CD1c-positive myeloid dendritic cell (primary cell): ENCODE measurements around the gene CBFB.

ENCODE experiments used
- DNase-seq: peaks from one replicate; pipeline ENCODE4 v3.0.0-alpha.2; 2016; ENCODE audit errors: extremely low spot score

Gene CBFB

GRCh38 chr16:67016681-67017420 is 12.1 kb upstream of the CBFB start:
- DNase-seq, result no peak

GRCh38 chr16:67017421-67017750 is 11.6 kb upstream of the CBFB start:
- no peak for DNase-seq

DNA sequence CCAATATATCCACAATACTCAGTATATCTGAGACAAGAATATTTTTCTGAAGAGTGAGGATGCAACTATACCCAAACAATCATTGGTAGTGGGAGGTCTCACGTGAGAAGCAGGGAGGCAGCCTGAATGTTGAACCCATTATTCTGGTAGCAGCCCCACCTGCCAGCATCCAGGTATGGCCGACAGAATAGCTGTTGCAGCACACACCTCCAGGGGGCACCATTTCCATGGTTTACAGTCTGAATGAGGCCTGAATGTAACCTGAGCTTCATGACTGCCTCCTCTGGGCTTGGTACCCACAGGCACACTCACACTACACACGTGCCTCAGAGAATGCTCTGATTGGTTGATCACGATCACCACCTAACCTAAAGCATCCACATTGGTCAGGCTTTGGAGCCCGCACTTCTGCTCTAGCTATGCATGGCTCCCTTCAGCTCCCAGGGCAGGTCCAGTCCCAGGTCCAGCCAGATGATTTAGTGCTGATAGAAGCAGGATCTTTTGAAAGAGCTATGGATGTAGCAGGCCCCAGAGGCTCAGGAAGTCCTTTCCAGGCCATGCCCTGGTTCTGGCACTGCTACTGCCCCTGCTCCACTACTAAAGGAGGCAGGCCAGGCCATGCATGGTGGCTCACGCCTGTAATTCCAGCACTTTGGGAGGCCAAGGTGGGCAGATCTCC is 11.0 kb upstream of the CBFB start:
- DNase-seq, result peak; percentile 84

DNA sequence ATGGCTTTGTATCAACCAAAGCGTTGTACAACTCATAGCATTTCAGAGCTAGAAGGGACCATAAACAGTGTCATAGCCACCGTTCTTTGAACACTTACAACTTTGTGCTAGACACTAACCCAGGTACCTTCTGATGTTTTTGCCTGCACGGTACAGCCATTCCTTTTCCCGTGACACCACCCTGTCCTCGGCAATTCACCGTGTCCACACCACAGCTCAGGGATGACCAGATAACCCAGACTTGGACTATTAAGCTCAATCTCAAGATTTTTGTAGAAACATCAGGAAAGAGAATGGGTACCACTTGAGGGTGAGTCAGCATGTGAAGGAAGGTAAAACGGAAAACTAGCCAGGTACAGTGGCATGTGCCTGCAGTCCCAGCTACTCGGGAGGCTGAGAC is 9.8 kb upstream of the CBFB start:
- DNase-seq, result no peak

DNA sequence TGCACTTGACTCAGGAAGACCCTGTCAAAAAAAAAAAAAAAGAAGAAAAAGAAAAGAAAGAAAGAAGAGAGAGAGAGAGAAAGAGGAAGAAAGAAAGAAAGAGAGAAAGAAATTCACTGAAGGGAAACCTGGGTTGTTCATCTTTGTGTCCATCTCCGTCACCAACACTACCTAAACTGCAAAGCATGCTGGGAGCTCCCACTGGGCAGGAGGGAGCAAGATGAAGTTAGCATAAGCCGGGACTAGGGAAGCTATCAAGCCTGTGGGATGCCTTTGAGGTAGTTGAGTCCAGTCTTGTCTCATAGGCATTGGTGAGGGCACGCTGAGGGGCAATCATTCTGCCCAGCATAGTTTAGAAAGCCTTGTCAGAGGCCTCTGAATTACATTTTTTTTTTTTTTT is 7.6 kb upstream of the CBFB start:
- no peak for DNase-seq

DNA sequence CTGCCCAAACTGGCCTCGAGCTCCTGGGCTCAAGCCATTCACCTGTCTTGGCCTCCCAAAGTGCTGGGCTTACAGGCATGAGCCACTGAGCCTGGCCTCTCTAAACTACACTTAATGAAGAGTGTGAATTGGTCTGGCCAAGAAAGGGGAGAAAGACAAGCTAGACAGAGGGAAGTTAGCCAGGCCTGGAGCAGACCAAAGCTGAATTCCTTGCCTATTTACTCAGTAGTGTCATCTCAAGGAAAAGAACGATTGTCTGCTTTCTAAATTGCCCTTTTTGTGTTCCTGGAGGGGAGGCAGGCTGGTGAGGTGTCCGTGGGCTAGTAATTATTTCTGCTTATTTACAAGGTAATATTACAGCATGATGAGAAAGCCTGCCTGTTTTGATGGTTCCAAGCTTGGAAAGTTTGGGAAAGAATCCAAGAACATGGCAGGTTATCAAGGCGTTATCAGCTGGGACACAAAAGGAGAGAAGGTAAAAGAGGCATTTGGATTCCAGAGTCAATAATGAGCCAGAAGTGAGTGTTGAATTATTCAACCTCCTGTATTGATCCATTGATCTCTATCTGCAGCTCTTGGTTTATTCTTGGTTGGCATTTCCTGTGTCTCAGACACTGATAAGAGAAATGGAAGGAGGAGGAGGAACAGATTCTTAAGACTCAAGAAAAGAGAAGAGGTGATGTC is 6.3 kb upstream of the CBFB start:
- no peak for DNase-seq

DNA sequence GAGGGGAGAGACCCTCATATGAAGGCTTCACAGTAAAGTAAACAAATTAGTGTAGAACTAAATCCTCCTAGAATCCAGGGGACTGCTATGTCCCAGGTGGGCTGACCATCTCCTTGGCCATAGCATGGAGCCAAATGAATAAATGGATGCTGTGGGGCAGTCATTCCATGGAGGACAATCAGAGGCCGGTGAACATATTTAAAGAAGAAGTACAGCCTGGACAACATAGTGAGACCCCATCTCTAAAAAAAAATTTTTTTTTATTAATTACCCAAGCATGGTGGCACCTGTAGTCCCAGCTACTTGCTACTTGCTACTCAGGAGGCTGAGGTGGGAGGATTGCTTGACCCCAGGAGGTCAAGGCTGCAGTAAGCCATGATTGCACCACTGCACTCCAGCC is 5.3 kb upstream of the CBFB start:
- DNase-seq, result no peak

DNA sequence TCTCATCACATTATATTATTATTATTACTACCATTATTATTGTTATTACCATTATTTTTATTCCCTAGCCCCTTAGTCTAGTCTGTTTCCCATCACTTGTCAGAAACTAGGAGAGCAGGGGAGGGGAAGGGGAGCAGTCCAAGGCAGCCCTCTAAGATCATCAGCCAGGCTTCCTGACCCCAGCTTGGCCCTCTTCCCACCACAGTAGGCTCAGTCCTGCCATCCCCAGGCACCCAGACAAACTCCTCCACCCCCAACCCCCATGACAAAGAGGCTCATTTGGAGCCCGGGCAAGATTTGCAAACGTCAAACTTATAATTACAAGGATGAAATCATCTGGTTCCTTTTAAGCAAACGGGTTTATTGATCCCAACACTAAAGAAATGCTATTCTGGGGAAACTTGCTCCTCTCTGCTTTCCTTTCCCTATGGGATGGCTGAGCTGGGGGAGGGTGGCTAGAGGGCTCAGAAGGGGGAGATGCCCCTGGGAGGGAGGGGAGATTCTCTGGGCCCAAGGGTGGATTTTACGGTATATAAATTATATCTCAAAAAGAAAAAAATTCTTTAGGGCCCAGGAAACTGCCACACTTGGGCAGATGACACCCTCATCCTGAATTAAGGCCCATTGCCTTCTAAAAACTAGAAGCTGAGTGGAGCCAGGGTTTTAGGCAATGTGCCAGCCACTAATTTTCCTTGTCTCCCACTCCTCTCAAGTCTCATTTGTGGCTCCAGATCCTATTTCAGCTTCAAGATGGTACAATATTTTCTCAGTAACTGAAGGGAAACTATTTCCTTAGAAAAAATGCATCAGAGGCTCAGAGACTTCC is 4.4 kb upstream of the CBFB start:
- DNase-seq, result no peak

DNA sequence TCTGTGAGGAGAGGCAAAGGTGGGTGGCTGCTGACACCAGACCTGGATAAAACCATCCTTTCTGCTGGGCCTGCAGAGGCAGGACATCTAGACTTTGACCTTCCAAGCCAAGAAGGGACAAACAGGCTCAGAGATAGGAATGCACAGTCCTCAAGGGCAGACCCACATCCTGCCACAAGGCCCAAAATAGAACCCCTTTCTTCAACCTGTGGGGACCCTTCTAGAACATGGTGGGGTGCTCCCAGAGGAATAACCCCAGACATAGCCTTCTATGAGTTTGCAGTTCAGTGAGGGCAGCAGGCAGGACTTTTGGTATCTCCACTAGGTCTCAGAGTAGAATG is 3.8 kb upstream of the CBFB start:
- DNase-seq, result no peak

DNA sequence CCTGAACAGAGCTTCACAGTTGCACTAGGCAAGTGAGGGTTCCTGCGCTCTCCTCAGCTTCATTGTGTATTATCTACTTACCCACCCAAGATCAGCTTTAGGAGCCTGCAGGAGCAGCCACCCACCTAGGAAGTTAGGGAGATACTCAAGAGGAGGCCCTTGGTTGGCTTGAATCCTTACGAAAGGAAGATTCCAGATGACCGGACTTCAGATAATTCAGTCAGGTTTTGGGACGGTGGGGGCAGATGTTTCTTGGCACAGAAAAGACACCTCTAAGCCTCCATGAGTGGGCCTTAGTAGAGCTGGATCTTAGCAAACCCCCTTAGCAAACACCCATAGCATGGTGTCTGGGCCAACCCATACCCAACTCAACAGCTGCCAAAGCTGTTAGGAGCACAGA is 2.4 kb upstream of the CBFB start:
- DNase-seq, result no peak

- DNase-seq, result no peak
Measured at GRCh38 chr16:67027046-67027445, 1.9 kb upstream of the CBFB start.

- DNase-seq, result peak; percentile 8
Measured at GRCh38 chr16:67028167-67028695, 718 bp upstream of the CBFB start.

GRCh38 chr16:67029254-67030096 is 526 bp downstream of the CBFB start:
- peak; percentile 86 for DNase-seq

DNA sequence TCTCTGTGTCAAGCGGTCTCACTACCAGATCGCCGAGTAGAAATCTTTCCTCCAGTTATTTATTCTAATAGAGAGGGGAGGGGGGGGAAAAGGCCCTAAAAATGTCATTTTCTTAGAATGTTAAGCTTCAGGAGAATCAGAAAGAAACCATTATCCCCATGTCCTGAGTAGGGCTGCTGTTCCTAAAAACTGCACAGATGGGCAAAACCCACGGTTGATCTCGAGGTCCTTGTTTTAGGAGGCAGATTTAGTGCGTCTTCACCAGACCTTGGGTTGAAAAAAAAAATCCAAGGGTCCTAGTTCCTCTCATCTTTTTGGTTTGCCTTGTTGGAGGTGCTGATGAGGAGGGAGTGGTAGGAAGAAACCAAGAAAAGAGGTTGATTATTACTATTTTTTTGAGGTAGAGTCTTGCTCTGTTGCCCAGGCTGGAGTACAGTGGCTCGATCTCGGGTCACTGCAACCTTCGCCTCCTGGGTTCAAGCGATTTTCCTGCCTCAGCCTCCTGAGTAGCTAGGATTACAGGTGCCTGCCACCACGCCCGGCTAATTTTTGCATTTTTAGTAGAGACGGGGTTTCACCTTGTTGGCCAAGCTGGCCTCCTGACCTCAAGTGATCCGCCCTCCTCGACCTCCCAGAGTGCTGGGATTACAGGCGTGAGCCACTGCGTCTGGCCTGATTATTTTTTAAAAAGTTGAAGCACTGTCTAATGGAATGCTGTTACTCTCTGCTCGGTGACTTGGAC is 1.4 kb downstream of the CBFB start:
- no peak for DNase-seq

DNA sequence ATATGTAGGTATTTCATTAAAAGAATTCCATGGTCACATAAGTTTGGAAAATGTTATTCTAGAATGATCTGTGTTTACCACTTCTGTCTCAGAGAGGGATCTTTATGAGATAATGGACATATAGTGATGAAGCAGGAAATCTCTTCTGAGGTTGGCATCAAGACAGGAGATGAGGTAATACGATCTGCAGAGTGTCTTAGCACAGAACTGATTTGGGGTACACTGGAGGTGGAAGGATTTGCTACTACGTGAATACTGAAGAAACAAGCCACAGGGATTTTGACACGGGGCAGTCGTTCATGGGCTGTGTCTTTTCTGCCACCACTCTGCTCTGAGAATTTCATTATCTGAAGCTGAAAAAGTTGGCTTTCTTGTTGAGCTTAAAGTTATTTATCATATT is 5.5 kb downstream of the CBFB start:
- DNase-seq, result no peak

- DNase-seq, result no peak
Measured at GRCh38 chr16:67035364-67035763, 6.4 kb downstream of the CBFB start.

- no peak for DNase-seq
Measured at GRCh38 chr16:67036323-67036741, 7.4 kb downstream of the CBFB start.

DNA sequence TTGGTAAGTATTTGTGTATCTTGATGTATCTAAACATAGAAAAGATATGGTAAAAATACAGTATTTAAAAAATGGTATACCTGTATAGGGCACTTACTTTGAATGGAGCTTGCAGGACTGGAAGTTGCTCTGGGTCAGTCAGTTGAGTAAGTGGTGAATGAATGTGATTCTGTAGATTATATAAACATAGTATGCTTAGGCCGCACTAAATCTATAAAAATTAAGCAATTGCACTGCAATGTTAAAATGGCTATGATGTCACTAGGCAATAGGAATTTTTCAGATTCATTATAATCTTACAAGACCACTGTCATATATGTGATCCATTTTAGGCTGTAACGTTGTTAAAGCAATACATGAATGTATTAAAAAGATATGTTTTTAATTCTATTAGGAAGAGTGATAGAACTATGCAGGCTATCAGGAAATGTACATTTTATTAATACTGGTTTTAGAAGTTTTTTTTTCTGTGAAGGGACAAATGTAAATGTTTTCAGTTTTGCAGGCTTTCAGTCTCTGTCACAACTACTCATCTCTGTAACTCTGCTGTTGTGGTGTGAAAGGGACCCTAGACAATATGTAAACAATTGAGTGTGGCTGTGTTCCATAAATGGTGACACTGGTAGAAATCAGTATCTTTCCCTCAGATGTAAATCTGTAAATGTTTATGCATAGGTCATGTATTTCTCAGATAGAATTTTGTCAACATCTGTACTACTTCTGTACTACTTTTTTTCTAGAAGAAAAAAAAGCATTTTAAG is 10.5 kb downstream of the CBFB start:
- DNase-seq, result no peak

DNA sequence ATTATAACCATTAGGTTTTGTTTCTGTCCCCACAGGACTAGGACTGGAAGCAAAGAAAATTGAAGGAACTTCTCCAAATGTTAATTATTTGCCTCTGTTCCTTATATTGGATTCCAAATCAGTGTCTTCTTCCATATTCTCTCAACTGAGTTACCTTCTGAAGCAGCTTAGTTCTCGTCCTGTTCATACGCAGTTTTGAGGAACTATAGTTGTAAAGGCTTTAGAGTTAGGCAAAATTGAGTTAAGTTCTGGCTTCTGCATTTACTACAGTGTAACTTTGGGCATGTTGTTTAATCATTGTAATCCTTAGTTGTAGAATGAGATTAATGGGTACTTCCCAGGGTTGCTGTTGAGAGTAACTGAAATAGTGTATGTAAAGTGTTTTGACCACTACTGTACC is 11.2 kb downstream of the CBFB start:
- DNase-seq, result peak; percentile 53

GRCh38 chr16:67040906-67041305 is 12.0 kb downstream of the CBFB start:
- no peak for DNase-seq
